Uterus (tissue), 4 donors: ENCODE data around the gene P2RY2. TPM values are rescaled to one million over a fixed set of nuclear protein-coding genes. Genes with fewer than 3 reads are reported as not detected.

Source experiments
- DNase-seq, 2 donors: peaks; one replicate each; pipeline ENCODE4 v3.0.0-alpha.2; 2019 to 2020
- H3K27ac ChIP-seq, 2 donors: fragments of 200-600 bp; sonication (generic); 1 replicate in 1 of 2; 2 replicates in 1 of 2; pipeline ENCODE4 v1.5.1; 2016 to 2018
- H3K27me3 ChIP-seq, 2 donors: fragments of 200-600 bp; sonication (generic); one replicate each; pipeline ENCODE4 v1.5.1; 2018 to 2019; ENCODE audit warnings: control low read depth in 1 of 2
- H3K36me3 ChIP-seq, 2 donors: fragments of 200-600 bp; sonication (generic); one replicate each; pipeline ENCODE4 v1.5.1; 2019; ENCODE audit warnings: control low read depth in 1 of 2
- H3K4me1 ChIP-seq, 2 donors: fragments of 200-600 bp; sonication (generic); one replicate each; pipeline ENCODE4 v1.5.1; 2018 to 2019; ENCODE audit warnings: control low read depth in 1 of 2
- H3K4me3 ChIP-seq, 2 donors: fragments of 200-600 bp; sonication (generic); 1 replicate in 1 of 2; 2 replicates in 1 of 2; pipeline ENCODE4 v1.5.1; 2018 to 2019; ENCODE audit warnings: mild to moderate bottlenecking in 1 of 2
- H3K9me3 ChIP-seq, 2 donors: fragments of 200-600 bp; sonication (generic); one replicate each; pipeline ENCODE4 v1.5.1; 2019; ENCODE audit warnings: control low read depth in 1 of 2
- CTCF ChIP-seq, 4 experiments: fragments of 200-600 bp in 2 of 4; fragments of 450-650 bp in 2 of 4; sonication (generic) in 2 of 4; IDR thresholded peaks; one replicate each; pipeline ENCODE4 v1.5.1; 2016 to 2019; ENCODE audit warnings: antibody characterized with exemption in 4 of 4, mild to moderate bottlenecking in 2 of 4, moderate library complexity in 1 of 4
- POLR2A ChIP-seq, 2 donors: fragments of 450-650 bp; IDR thresholded peaks; one replicate each; pipeline ENCODE4 v1.6.1; 2016; ENCODE audit warnings: antibody characterized with exemption in 2 of 2, mild to moderate bottlenecking in 1 of 2, moderate library complexity in 1 of 2
- intact Hi-C: fragments of 100-400 bp; cut with DNase I; formaldehyde crosslinking; loops from one replicate; pipeline ENCODE4 v1.15.1; 2023; ENCODE audit warnings: low total_unique reads
- total RNA-seq, 4 donors: library from RNA; depleted of rRNA in 3 of 4; stranded (reverse); fragments of >200 nt in 3 of 4; gene quantifications; one replicate each; pipeline versions ENCODE4 v1.1.0 to v1.2.4, GENCODE V29; 2014 to 2023
- donor health status: DM: yes; HTN: yes; CAD: no.

P2RY2 gene
- total RNA-seq, 4 donors from 2014 or later = 0.98 to 3.1 (median 2.8) TPM; not detected in 1

GRCh38 chr11:73221451-73221850 is 3.4 kb downstream of the P2RY2 start:
- no peaks in the 10 kb centered on the region for H3K9me3 ChIP-seq
- intact Hi-C loops = no loop called here
- H3K27ac ChIP-seq = no peak overlapping the region
- no peak for DNase-seq
- H3K36me3 ChIP-seq = no peaks in the 10 kb centered on the region
- TF ChIP-seq CTCF (IDR thresholded peaks at IDR 0.05) = no peak
- no peak for TF ChIP-seq POLR2A (IDR thresholded peaks at IDR 0.05)
- no peaks in the 10 kb centered on the region for H3K27me3 ChIP-seq
- peaks cover 0 to 11% of the 10 kb centered on the region in 2 donors for H3K4me1 ChIP-seq
- H3K4me3 ChIP-seq = no peak overlapping the region

GRCh38 chr11:73221996-73222395 is 3.9 kb downstream of the P2RY2 start:
- no peak for DNase-seq
- Histone ChIP-seq H3K4me3 (no peak overlapping the region), H3K36me3 (no peaks in the 10 kb centered on the region), H3K27ac (no peak overlapping the region), H3K9me3 (no peaks in the 10 kb centered on the region), H3K4me1 (peaks cover 0 to 11% of the 10 kb centered on the region in 2 donors), H3K27me3 (no peaks in the 10 kb centered on the region)
- TF ChIP-seq POLR2A (IDR thresholded peaks at IDR 0.05) (no peak), CTCF (IDR thresholded peaks at IDR 0.05) (no peak)
- intact Hi-C loops = no loop called here

- peak in 1 of 2 donors; percentile 4 for DNase-seq
- Histone ChIP-seq H3K9me3 (no peaks in the 10 kb centered on the region), H3K27ac (no peak overlapping the region), H3K4me3 (no peak overlapping the region), H3K27me3 (no peaks in the 10 kb centered on the region), H3K4me1 (no peaks in the 10 kb centered on the region), H3K36me3 (no peaks in the 10 kb centered on the region)
- no peak for TF ChIP-seq POLR2A (IDR thresholded peaks at IDR 0.05)
- TF ChIP-seq CTCF (IDR thresholded peaks at IDR 0.05) = no peak
- intact Hi-C loops = no loop called here
Observed at GRCh38 chr11:73223998-73224730, 6.1 kb downstream of the P2RY2 start.

GRCh38 chr11:73225001-73225686 is 7.1 kb downstream of the P2RY2 start:
- intact Hi-C loops = no loop called here

More at GRCh38 chr11:73225001-73225686, 7.1 kb downstream of the P2RY2 start:
- Histone ChIP-seq H3K4me3 (no peak overlapping the region), H3K4me1 (no peaks in the 10 kb centered on the region), H3K9me3 (no peaks in the 10 kb centered on the region), H3K36me3 (no peaks in the 10 kb centered on the region), H3K27ac (no peak overlapping the region), H3K27me3 (no peaks in the 10 kb centered on the region)
- DNase-seq = peak in 1 of 2 donors; percentile 4
- TF ChIP-seq POLR2A (IDR thresholded peaks at IDR 0.05) (no peak), CTCF (IDR thresholded peaks at IDR 0.05) (no peak)
